Epithelial cell of esophagus (primary cell): ENCODE results near the gene TSPAN7.

Experiments
- DNase-seq: peaks from one replicate; pipeline ENCODE4 v3.0.0; 2010; ENCODE audit warnings: low read depth
- H3K4me3 ChIP-seq: 2 replicates; pipeline ENCODE4 v1.5.1; 2011; ENCODE audit warnings: mild to moderate bottlenecking, low read length, control low read depth
- CTCF ChIP-seq: IDR thresholded peaks from 2 replicates; pipeline ENCODE4 v1.5.1; 2011; ENCODE audit warnings: low read depth, mild to moderate bottlenecking, low read length, control low read depth, inconsistent platforms; ENCODE audit not compliant: insufficient read depth; ENCODE audit errors: missing control alignments

The TSPAN7 gene

GRCh38 chrX:38620623-38621022 is 59.3 kb downstream of the TSPAN7 start:
- no peak overlapping the region for H3K4me3 ChIP-seq
- no peak for TF ChIP-seq CTCF
- no peak for DNase-seq

GRCh38 chrX:38626296-38626695 is 65.0 kb downstream of the TSPAN7 start:
- DNase-seq = no peak
- no peak for TF ChIP-seq CTCF
- H3K4me3 ChIP-seq = no peak overlapping the region

DNA sequence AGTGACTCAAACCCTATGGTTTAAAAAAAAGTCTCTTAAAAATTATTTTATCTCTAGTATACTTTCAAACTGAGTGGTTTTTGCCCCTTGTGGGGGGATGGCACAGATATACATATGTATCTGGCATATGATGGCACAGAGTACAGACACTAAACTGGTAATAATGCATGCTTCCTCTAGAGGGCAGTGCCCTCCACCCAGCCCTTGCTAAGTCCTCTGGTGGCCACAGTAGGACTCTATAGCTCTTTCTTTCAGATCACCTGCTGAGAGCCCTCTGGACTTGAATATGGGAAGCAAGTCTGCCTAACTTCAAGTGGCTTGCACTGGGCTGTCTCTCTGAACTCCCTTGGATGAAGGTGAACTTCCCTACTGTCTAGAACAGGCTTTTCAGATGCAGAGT is 66.3 kb downstream of the TSPAN7 start:
- H3K4me3 ChIP-seq = no peak overlapping the region
- peak; percentile 46 for TF ChIP-seq CTCF
- peak; percentile 31 for DNase-seq

DNA sequence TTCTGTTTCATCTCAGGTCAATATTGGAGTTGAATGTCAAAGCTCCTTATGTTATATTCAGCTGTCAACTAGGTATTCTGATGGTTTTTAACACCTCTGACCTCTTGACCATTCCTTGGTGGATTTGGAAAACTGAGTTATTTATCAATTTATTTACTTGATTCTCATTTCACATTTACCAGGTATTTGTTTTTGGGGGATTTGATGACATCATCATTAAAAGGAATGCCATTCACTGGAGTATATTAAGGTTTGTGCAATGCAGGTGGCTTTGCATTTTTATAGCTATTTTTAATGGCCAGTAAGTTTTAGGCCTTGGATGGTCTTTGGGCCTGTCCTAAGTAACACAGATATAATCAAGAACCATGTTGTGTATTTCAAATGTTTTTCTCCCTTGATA is 67.2 kb downstream of the TSPAN7 start:
- no peak for DNase-seq
- no peak for TF ChIP-seq CTCF
- H3K4me3 ChIP-seq = no peak overlapping the region

DNA sequence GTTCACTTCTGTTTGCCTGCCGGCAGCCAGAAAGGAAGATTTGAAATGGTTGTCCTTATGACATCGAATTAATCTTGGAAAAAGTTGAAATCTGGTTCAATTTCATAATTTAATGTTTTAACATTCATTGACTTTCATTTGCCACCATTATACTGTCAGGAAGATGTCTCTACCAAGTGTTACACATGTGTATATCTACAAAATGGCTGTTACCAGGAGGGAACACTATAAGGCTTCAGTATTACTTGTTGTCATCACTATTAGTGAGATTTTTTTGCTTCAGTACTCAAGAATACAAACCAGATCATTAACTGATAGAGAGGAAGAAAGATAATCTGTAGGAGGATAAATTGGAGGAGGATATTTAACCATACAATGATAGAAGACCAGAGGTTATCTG is 71.2 kb downstream of the TSPAN7 start:
- no peak for TF ChIP-seq CTCF
- no peak overlapping the region for H3K4me3 ChIP-seq
- no peak for DNase-seq

DNA sequence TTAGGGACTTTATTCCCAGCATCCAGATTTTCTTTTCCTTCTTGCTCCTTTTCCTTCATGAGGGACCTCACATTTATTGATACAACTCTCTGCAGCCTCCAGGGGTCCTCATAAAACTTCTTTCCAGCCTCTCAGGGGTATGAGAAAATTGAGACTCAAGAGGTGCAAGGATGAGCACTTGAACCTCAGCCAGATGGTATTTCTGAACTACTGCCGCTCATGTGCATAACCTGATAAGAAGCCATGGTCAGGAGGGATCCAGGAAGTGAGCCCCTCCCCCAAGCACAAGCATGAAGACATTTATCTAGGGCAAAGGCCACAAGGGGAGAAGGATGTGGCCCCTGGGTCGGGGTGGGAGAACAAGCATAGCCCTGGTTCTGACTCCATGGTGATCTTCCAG is 73.3 kb downstream of the TSPAN7 start:
- no peak for DNase-seq
- no peak for TF ChIP-seq CTCF
- no peak overlapping the region for H3K4me3 ChIP-seq

GRCh38 chrX:38636949-38637819 is 75.8 kb downstream of the TSPAN7 start:
- H3K4me3 ChIP-seq = no peak overlapping the region
- no peak for DNase-seq
- no peak for TF ChIP-seq CTCF
